Upper lobe of left lung (tissue), 4 donors: ENCODE data around the gene METTL26.

Source experiments
- EP300 ChIP-seq, 4 donors: sonication (generic); formaldehyde crosslinking; IDR thresholded peaks; one replicate each; pipeline ENCODE4 v1.5.1; 2017; ENCODE audit warnings: antibody characterized with exemption in 4 of 4, control low read depth in 2 of 4
- POLR2A ChIP-seq, 4 donors: fragments of 450-650 bp; IDR thresholded peaks; one replicate each; pipeline ENCODE4 v1.5.1; 2016 to 2017; ENCODE audit warnings: antibody characterized with exemption in 4 of 4, mild to moderate bottlenecking in 2 of 4
- TF ChIP-seq, protein P1 (sequence below), 6 experiments: fragments of 450-650 bp in 4 of 6; fragments of 200-600 bp in 2 of 6; sonication (generic) in 2 of 6; IDR thresholded peaks; one replicate each; pipeline ENCODE4 v1.5.1; 2016 to 2019; ENCODE audit warnings: antibody characterized with exemption in 6 of 6

DNA sequence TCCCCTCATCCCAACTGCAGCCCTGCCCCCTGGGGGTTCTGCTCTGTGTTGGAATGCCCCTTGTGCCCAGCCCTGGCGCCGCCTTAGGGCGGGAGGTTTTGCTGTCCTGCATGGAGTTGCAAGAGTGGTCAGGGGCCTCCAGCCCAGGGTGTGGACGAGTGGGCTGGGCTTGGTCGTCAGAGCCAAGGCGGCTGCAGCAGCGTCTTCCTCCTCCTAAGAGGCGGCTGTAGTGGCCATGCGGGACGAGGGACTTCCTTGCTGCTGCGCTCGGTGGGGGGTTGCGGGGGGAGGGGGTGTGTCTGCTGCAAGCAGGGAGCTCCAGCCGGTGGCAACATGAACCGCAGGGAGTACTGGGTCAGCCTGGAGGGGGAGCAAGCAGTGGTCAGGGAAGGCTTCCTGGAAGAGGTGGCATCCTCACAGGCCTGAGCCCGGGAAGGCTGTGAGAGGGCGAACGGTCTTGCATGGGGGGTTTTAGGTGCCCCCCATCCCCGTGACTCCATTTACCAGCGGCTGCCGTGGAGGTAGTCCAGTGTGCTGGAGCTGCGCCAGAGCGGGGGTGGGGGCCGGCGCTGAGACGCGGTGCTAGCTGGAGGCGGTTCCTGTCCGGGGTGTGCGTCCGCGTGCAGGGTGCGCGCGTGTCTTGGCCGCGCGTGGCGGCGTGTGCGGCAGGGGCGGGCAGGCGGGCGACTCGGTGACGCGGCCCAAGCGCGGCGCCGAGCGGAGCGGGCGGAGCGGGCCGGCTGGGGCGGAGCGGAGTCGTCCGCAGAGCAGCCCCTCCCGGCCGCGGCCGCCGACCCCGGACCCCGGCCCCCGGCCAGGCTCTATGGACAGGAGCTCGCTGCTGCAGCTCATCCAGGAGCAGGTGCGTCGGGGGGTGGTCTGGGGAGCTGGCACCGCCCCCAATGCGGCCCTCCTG, 39.1 kb upstream of the METTL26 start, which contains the start of gene RHBDL1:
- TF ChIP-seq, protein P1, sequence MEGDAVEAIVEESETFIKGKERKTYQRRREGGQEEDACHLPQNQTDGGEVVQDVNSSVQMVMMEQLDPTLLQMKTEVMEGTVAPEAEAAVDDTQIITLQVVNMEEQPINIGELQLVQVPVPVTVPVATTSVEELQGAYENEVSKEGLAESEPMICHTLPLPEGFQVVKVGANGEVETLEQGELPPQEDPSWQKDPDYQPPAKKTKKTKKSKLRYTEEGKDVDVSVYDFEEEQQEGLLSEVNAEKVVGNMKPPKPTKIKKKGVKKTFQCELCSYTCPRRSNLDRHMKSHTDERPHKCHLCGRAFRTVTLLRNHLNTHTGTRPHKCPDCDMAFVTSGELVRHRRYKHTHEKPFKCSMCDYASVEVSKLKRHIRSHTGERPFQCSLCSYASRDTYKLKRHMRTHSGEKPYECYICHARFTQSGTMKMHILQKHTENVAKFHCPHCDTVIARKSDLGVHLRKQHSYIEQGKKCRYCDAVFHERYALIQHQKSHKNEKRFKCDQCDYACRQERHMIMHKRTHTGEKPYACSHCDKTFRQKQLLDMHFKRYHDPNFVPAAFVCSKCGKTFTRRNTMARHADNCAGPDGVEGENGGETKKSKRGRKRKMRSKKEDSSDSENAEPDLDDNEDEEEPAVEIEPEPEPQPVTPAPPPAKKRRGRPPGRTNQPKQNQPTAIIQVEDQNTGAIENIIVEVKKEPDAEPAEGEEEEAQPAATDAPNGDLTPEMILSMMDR (IDR thresholded peaks at IDR 0.05) = no peak
- TF ChIP-seq POLR2A (IDR thresholded peaks at IDR 0.05) = no peak
- no peak for TF ChIP-seq EP300 (IDR thresholded peaks at IDR 0.05)
